Trophoblast cell (in vitro differentiated cells and primary cell): ENCODE data around the gene F5.

Experiments used
- DNase-seq, 2 donors: peaks; one replicate each; pipeline ENCODE4 v3.0.0-alpha.2; 2016
- H2AFZ ChIP-seq: 2 replicates; pipeline ENCODE4 v1.6.1; 2013; ENCODE audit warnings: low read length, moderate library complexity, mild to moderate bottlenecking; ENCODE audit not compliant: insufficient read depth, poor library complexity
- H2AK5ac ChIP-seq: 2 replicates; pipeline ENCODE4 v1.6.1; 2013; ENCODE audit warnings: mild to moderate bottlenecking, low read length
- H2BK120ac ChIP-seq: 2 replicates; pipeline ENCODE4 v1.6.1; 2013; ENCODE audit warnings: low read length, mild to moderate bottlenecking, moderate library complexity; ENCODE audit not compliant: insufficient read depth, poor library complexity
- H2BK12ac ChIP-seq: 2 replicates; pipeline ENCODE4 v1.6.1; 2013; ENCODE audit warnings: mild to moderate bottlenecking, low read length, moderate library complexity
- H2BK5ac ChIP-seq: 2 replicates; pipeline ENCODE4 v1.6.1; 2013; ENCODE audit warnings: low read length, low read depth, moderate library complexity, mild to moderate bottlenecking; ENCODE audit not compliant: poor library complexity
- H3K14ac ChIP-seq: 2 replicates; pipeline ENCODE4 v1.6.1; 2013; ENCODE audit warnings: mild to moderate bottlenecking, low read length
- H3K18ac ChIP-seq: 2 replicates; pipeline ENCODE4 v1.6.1; 2013; ENCODE audit warnings: mild to moderate bottlenecking, low read length
- H3K23ac ChIP-seq: 2 replicates; pipeline ENCODE4 v1.6.1; 2013; ENCODE audit warnings: low read length
- H3K27ac ChIP-seq: 2 replicates; pipeline ENCODE4 v1.5.1; 2013; ENCODE audit warnings: low read depth, mild to moderate bottlenecking, inconsistent platforms, low read length, moderate library complexity
- H3K27me3 ChIP-seq: 2 replicates; pipeline ENCODE4 v1.6.1; 2013; ENCODE audit warnings: inconsistent platforms, mild to moderate bottlenecking, low read length, moderate library complexity; ENCODE audit not compliant: insufficient read depth
- H3K36me3 ChIP-seq, 2 experiments: 1 replicate in 1 of 2; 2 replicates in 1 of 2; pipeline ENCODE4 v1.6.1; 2013; ENCODE audit warnings: low read length in 2 of 2, mild to moderate bottlenecking in 2 of 2, moderate library complexity in 1 of 2; ENCODE audit not compliant: insufficient read depth in 2 of 2, control insufficient read depth in 1 of 2
- H3K4ac ChIP-seq: 2 replicates; pipeline ENCODE4 v1.6.1; 2013; ENCODE audit warnings: low read depth, mild to moderate bottlenecking, low read length, moderate library complexity
- H3K4me1 ChIP-seq, 2 experiments: 1 replicate in 1 of 2; 2 replicates in 1 of 2; pipeline ENCODE4 v1.6.1; 2013; ENCODE audit warnings: low read length in 2 of 2, mild to moderate bottlenecking in 2 of 2, moderate library complexity in 1 of 2; ENCODE audit not compliant: insufficient read depth in 2 of 2, control insufficient read depth in 1 of 2
- H3K4me2 ChIP-seq: 2 replicates; pipeline ENCODE4 v1.6.1; 2013; ENCODE audit warnings: inconsistent platforms, mild to moderate bottlenecking, low read length, moderate library complexity
- H3K4me3 ChIP-seq: 2 replicates; pipeline ENCODE4 v1.5.1; 2013; ENCODE audit warnings: mild to moderate bottlenecking, low read depth, low read length, inconsistent platforms
- H3K79me1 ChIP-seq: one replicate; pipeline ENCODE4 v1.6.1; 2013; ENCODE audit warnings: low read length
- H3K79me2 ChIP-seq: 2 replicates; pipeline ENCODE4 v1.6.1; 2013; ENCODE audit warnings: low read length, mild to moderate bottlenecking; ENCODE audit not compliant: control insufficient read depth, insufficient read depth, poor library complexity
- H3K9ac ChIP-seq: 2 replicates; pipeline ENCODE4 v1.6.1; 2013; ENCODE audit warnings: mild to moderate bottlenecking, low read length
- H3K9me3 ChIP-seq: 2 replicates; pipeline ENCODE4 v1.6.1; 2013; ENCODE audit warnings: low read depth, mild to moderate bottlenecking, control low read depth, inconsistent platforms, low read length; ENCODE audit not compliant: insufficient read depth
- H4K12ac ChIP-seq: 2 replicates; pipeline ENCODE4 v1.6.1; 2013; ENCODE audit warnings: low read depth, mild to moderate bottlenecking, low read length, moderate library complexity
- H4K8ac ChIP-seq: 2 replicates; pipeline ENCODE4 v1.6.1; 2013; ENCODE audit warnings: low read depth, mild to moderate bottlenecking, low read length, moderate library complexity
- H4K91ac ChIP-seq: one replicate; pipeline ENCODE4 v1.6.1; 2013; ENCODE audit warnings: low read depth, mild to moderate bottlenecking, low read length, moderate library complexity
- WGBS: extraction: QIAGEN DNeasy Blood & Tissue Kit; methylation state at CpG from one replicate; pipeline ENCODE4 v1.1.7; 2013; ENCODE audit warnings: missing lambda C conversion rate; ENCODE audit not compliant: insufficient read length, insufficient coverage; ENCODE audit errors: extremely low coverage; 5-methylcytosine and 5-hydroxymethylcytosine counted together

F5 gene

DNA sequence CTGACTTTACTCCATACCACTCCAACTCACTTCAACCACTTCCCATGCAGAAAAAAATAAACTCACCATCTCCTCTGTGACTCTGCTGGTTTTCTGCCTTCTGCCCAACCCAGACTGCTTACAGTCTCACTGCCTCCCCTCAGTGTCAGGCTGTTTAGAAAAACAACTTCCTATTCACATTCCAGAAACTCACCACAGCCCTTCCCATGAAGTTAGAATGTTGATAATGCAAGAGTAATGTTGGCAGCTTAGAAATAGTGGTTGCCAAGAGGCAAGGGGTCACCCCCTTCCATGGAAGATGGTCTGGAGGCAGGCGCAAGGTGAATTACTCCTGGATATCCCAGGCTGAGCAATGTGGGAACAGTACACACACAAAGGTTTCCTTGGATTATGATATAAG is 43.7 kb upstream of the F5 start, which contains the start of gene SELP:
TSS of gene SELP (minus strand) at position 119 of the 400 bp plus-strand sequence. CDS start at position 69, 50 bp downstream.
- H3K9me3 ChIP-seq = peaks cover 7% of the 10 kb centered on the region
- no peaks in the 10 kb centered on the region for H3K36me3 ChIP-seq
- no peak within 1 kb of the TSS for H3K18ac ChIP-seq
- H2BK5ac ChIP-seq = no peak within 1 kb of the TSS
- WGBS = no CpG with 5 or more reads among the region's 1 CpG
- H4K91ac ChIP-seq = no peak within 1 kb of the TSS
- no peak within 1 kb of the TSS for H3K27ac ChIP-seq
- no peak within 1 kb of the TSS for H3K14ac ChIP-seq
- no peak within 1 kb of the TSS for H4K8ac ChIP-seq
- H3K9ac ChIP-seq = no peak within 1 kb of the TSS
- no peak within 1 kb of the TSS for H2AK5ac ChIP-seq
- no peak within 1 kb of the TSS for H3K4me3 ChIP-seq
- H3K79me2 ChIP-seq = no peaks in the 10 kb centered on the region
- H3K27me3 ChIP-seq = no peaks in the 10 kb centered on the region
- no peak within 1 kb of the TSS for H2BK12ac ChIP-seq
- H4K12ac ChIP-seq = no peak within 1 kb of the TSS
- H2BK120ac ChIP-seq = no peak within 1 kb of the TSS
- no peak for DNase-seq
- no peak within 1 kb of the TSS for H2AFZ ChIP-seq
- no peak within 1 kb of the TSS for H3K4me2 ChIP-seq
- no peak within 1 kb of the TSS for H3K23ac ChIP-seq
- H3K4me1 ChIP-seq = no peaks in the 10 kb centered on the region
- no peaks in the 10 kb centered on the region for H3K79me1 ChIP-seq
- H3K4ac ChIP-seq = no peak within 1 kb of the TSS

DNA sequence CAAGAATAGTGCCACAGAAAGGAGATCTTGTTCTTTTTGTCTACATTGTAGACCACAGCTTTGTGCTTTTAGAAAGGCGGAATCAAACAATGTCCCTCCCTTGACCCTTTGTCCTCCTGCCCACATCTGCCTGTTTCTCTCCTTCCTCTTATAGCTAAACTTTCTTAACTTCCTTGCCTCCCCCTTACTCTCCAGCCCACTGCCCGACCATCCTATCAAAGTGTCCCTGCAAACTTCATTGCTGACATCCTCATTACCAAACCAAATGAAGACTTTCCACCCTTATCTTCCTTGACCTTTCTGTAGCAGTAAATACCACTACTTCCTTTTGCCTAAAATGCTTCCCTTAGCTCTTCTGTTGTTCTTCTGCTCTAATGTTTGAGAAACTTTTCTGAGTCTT is 38.6 kb upstream of the F5 start:
- Histone ChIP-seq H4K8ac (no peak overlapping the region), H3K27ac (no peak overlapping the region), H2BK5ac (no peak overlapping the region), H3K9me3 (peaks cover 2% of the 10 kb centered on the region), H3K79me2 (no peaks in the 10 kb centered on the region), H3K18ac (no peak overlapping the region), H3K79me1 (no peaks in the 10 kb centered on the region), H4K12ac (no peak overlapping the region), H3K9ac (no peak overlapping the region), H2BK120ac (no peak overlapping the region), H3K4me2 (no peak overlapping the region), H3K4me1 (no peaks in the 10 kb centered on the region), H3K14ac (no peak overlapping the region), H3K23ac (no peak overlapping the region), H3K27me3 (no peaks in the 10 kb centered on the region), H3K4me3 (no peak overlapping the region), H4K91ac (no peak overlapping the region), H2BK12ac (no peak overlapping the region), H3K4ac (no peak overlapping the region), H3K36me3 (no peaks in the 10 kb centered on the region), H2AK5ac (no peak overlapping the region), H2AFZ (no peak overlapping the region)
- DNase-seq = no peak
- no CpG with 5 or more reads among the region's 2 CpGs for WGBS

DNA sequence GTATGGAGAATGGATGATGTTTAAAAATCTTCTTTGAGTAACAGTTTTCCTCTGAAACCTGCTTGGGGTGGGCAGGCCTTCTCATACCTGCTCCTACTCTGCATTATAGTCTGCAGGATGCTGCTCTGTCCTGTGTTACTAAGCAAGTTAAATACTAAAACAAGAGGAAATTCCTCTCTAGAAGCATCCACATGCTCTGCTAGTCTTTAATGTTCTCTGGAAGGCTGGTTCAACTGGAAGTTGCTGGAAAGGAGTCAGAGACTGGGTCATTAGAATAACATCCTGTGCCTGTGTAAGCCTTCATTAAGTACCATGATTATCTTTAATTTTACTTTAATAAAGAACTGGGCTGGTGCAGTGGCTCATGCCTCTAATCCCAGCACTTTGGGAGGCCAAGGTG is 37.8 kb upstream of the F5 start:
- Histone ChIP-seq H2AFZ (no peak overlapping the region), H3K4ac (no peak overlapping the region), H3K27me3 (no peaks in the 10 kb centered on the region), H3K18ac (no peak overlapping the region), H2BK120ac (no peak overlapping the region), H4K12ac (no peak overlapping the region), H3K4me1 (no peaks in the 10 kb centered on the region), H2BK12ac (no peak overlapping the region), H3K4me2 (no peak overlapping the region), H2AK5ac (no peak overlapping the region), H3K14ac (no peak overlapping the region), H3K23ac (no peak overlapping the region), H3K79me1 (no peaks in the 10 kb centered on the region), H3K9me3 (peaks cover 2% of the 10 kb centered on the region), H3K4me3 (no peak overlapping the region), H4K91ac (no peak overlapping the region), H3K36me3 (no peaks in the 10 kb centered on the region), H3K79me2 (no peaks in the 10 kb centered on the region), H3K27ac (no peak overlapping the region), H2BK5ac (no peak overlapping the region), H3K9ac (no peak overlapping the region), H4K8ac (no peak overlapping the region)
- DNase-seq = no peak

DNA sequence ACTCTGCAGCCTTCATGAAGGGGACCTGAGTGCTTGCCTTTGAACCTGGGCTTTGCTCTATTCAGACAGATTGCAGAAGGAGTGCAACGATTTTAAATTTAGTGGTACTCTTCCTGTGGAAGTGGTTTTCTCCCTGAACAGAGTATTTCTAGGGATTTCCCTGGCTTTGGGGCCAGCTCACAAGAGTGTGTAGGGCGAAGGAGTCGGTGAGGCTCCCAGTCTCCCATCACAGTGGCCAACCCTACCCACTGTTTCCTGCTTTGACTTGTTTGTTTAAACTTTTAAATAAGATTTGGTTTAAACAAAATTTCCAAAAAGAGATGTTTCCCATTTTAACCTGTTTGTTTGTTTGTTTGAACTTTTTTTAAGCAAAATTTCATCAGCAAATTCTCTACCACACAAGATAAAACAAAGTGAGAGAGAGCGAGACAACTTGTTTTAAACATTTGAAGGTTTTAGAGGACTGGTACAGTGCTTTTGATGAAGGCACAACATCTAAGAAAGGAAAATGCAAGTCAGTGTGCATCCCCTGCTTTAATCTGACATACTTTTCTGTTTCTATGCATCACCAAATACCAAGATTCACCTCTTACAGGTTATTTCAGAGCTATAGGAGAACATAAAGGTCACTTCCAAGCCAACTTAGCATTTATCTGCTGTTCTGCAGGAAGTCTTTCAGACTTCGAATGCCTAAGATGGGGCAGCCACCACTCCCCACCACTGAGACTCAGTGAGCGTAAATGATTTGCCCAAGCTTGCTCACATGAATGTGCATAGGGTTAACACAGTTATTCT is 37.0 kb upstream of the F5 start:
- no peak overlapping the region for H2BK120ac ChIP-seq
- H4K12ac ChIP-seq = no peak overlapping the region
- no peaks in the 10 kb centered on the region for H3K79me2 ChIP-seq
- no peak overlapping the region for H3K23ac ChIP-seq
- no peak overlapping the region for H3K4me3 ChIP-seq
- no CpG with 5 or more reads among the region's 6 CpGs for WGBS
- H2BK5ac ChIP-seq = no peak overlapping the region
- no peak overlapping the region for H3K4me2 ChIP-seq
- H3K14ac ChIP-seq = no peak overlapping the region
- no peak overlapping the region for H3K4ac ChIP-seq
- no peaks in the 10 kb centered on the region for H3K36me3 ChIP-seq
- H2AK5ac ChIP-seq = no peak overlapping the region
- H3K9me3 ChIP-seq = peaks cover 2% of the 10 kb centered on the region
- no peak overlapping the region for H2BK12ac ChIP-seq
- no peak for DNase-seq
- no peaks in the 10 kb centered on the region for H3K27me3 ChIP-seq
- H2AFZ ChIP-seq = no peak overlapping the region
- no peak overlapping the region for H3K9ac ChIP-seq
- no peak overlapping the region for H3K27ac ChIP-seq
- no peak overlapping the region for H3K18ac ChIP-seq
- H3K4me1 ChIP-seq = no peaks in the 10 kb centered on the region
- H3K79me1 ChIP-seq = no peaks in the 10 kb centered on the region
- no peak overlapping the region for H4K91ac ChIP-seq
- no peak overlapping the region for H4K8ac ChIP-seq
